Ramos (cell line): ENCODE measurements around the gene SHROOM1.

Source experiments
- in situ Hi-C: fragments of 300-500 bp; cut with MboI; formaldehyde crosslinking; loops from one replicate; pipeline ENCODE4 v1.14.3; 2022; ENCODE audit warnings: low sequenced_read_pairs; ENCODE audit not compliant: unreplicated experiment

SHROOM1 gene

DNA sequence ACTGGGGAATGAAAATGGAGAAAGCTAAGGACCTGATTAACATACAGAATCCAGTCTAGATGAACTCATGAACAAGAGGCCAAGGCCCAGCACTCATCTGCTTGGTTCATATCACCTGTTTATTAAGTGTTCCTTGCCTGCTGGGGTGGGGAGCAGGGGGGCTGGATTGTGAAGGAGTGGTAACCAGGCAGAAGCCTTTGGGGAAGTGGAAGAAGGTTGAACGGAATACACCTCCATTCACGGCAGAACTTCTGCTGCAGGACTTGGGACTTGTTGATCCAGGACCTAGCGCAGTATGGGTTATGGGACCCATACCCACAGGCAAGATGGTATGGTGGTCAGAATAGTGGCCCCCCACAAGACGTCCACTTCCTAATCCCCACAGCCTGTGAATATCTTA is 44.6 kb downstream of the SHROOM1 start:
- in situ Hi-C loops = no loop called here

GRCh38 chr5:132785365-132785764 is 45.1 kb downstream of the SHROOM1 start:
- in situ Hi-C loops = no loop called here

- in situ Hi-C loops = no loop called here
Observed at GRCh38 chr5:132782101-132782500, 48.3 kb downstream of the SHROOM1 start.

DNA sequence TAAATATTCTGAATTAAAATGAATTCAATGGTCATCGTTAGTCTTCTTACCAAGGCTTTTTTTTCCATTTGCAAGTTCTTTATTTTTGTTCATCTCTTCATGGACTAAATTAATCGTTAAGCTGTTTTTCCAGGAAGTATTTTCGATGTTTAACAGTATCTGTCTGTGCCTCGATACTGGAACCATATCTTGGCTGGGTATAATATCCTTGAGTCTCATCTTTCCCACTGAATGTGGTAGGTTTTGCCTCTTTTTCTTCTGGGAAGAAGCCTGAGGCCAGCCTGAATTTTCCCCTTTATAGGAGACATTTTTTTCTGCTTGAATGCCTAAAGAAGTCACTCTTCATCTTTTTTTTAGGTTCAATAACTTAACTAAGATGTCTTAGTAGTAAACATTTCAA is 49.4 kb downstream of the SHROOM1 start:
- in situ Hi-C loops = no loop called here

- in situ Hi-C loops = no loop called here
Observed at GRCh38 chr5:132780577-132780976, 49.9 kb downstream of the SHROOM1 start.

GRCh38 chr5:132779961-132780360 is 50.5 kb downstream of the SHROOM1 start:
- in situ Hi-C loops = no loop called here

GRCh38 chr5:132778856-132779255 is 51.6 kb downstream of the SHROOM1 start:
- in situ Hi-C loops = no loop called here

DNA sequence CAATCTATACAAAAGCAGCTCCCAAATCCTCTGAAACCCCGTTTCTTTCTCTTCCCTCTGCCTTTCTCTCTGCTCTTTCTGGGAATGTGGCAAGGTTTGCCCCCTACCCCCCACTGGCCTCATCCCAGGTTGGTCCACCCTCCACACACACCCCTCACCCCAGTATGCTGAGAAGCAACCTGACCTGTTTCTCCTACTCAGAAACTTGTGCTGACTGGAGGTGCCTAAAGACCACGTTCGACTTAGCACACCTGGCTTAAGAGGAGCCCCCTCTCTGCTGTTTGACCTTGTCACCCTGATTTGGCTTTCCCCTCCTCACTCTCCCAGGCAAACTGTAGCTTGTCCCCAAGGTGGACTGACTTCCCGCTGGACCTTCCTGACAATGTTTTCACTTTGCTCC is 52.3 kb downstream of the SHROOM1 start:
- in situ Hi-C loops = no loop called here

GRCh38 chr5:132777209-132778069 is 53.0 kb downstream of the SHROOM1 start, which contains the start of gene SEPTIN8:
Gene SEPTIN8 (minus strand): TSS chr5:132777239. CDS start chr5:132777137, 102 bp downstream.
- in situ Hi-C loops = no loop called here

DNA sequence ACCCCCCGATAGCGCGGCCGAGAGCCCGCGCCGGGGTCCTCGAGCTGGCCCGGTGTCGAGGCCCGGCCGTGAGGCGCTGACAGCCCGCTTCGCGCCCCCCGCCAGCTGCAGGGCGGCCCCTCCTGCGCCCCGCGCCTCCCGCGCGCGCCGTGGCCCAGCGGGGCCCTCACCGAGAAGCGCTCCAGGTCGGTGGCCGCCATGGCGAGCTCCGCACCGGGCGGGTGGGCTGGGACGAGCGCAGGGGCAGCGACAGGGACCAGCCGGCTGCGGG is 53.6 kb downstream of the SHROOM1 start:
- in situ Hi-C loops = no loop called here

DNA sequence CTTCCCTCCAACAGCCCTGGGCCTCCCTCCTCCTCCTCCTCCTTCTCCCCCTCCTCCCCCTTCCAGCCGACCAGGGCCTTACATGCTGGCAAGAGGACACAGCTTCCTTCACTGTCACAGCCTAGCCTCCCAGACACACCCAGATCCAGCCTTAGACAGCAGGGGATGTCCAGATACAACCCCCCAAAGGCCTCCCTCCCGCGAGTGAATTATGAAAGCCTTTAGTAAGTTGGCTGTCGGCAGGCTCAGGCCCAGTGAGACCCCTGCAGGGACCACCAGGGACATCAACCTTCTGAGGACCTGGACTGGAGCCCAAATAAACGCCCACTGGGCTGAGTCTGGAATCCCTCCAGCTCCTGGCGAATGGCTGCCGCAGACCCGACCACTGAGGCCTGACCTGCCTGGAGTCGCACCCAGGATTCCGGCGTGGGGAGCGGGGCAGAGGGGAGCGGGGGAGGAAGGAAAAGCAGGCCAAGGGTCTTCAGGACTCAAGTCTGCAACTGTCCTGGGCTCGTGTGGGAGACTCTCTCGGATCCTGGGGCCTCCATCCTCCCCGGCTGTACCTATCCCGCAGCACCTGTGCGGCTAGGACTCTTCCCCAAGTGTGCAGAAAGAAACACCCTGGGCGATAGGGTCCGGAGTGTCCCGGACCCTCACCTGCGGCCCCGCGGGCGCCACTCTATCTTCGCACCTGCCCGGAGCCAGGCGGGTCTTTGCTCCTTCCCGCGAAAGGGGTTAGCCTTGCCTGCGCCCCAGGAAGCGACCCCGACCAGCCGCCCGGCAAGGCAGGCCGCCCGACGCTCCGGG is 54.1 kb downstream of the SHROOM1 start:
- in situ Hi-C loops = no loop called here

DNA sequence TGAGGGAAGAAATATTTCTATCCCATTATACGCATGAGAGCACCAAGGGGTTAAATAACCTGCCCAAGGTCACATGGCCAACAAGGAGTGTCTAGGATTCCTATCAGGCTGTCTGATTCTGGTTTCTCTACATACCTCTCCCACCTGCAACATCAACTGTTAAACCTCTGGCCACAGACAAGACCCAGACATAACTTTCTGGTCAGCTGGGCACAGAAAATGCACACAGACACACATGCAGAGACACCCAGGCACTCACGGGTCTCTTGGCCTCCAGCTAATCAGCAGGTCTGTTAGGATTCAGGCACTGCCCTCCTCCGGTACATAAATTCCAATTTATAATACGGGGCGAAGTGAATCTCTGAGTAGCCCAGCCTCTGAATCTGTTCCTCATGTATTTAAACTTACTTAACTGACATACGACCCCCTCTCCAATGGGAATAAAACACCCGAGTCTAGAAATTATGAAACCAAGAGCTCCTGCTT is 54.9 kb downstream of the SHROOM1 start:
- in situ Hi-C loops = no loop called here

GRCh38 chr5:132774896-132775295 is 55.6 kb downstream of the SHROOM1 start:
- in situ Hi-C loops = no loop called here

GRCh38 chr5:132774406-132774805 is 56.0 kb downstream of the SHROOM1 start:
- in situ Hi-C loops = no loop called here

DNA sequence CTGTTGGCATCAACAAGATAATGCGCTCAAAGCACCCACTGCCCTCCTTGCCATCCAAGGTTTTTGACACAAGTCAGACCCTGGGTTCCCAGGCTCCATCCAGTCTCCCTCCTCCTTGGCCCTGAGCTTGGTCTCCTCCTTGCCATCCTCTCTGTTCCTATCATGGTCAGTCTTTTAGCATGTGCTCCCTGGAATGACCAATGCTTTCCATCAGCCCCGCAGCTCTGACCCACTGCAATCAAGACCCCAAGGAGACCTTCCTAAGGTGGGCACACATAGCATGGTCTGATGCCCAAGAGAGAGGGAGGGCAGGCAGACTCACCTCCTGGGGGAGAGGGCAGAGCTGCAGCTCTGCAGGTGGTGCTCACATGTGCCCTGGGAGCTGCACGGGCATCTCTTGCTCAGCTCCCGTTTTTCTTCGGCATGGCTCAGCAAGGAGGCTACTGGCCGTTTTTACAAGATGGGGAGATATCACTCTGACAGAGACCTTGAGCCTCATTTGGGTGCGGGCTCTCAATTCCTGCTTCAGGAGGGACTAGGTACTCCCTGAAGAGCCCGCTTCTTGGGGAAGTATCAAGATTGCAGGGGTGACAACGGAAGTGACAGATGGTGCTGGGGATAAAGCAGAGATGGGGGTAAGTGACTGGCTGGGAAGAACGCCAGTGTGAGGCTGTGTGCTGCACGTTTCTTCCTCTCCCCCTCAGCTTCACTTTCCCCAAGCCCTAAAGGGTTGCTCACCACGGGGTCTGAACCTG is 56.7 kb downstream of the SHROOM1 start:
- in situ Hi-C loops = no loop called here

DNA sequence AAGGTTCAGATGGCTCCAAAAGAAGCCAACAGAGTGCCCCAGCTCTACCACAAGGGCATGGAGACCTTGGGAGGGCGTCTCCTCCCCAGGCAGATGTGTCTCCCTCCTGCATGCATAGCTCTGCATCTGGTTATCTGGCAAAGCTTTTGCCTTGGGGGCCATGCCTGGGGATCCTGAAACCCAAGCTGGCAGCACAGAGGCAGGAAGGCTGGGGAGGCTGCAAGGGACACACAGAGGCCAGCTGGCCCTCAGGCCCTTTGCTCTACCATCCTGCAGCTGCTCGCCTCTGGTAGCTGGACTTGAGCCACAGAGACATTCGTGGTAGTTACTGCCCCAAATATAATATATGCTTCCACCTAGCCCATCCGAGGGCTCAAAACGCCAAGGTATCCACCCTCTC is 57.3 kb downstream of the SHROOM1 start:
- in situ Hi-C loops = no loop called here

GRCh38 chr5:132772291-132773070 is 58.0 kb downstream of the SHROOM1 start:
- in situ Hi-C loops = no loop called here
